ENCODE measurements around the gene ZBTB49.

DNA sequence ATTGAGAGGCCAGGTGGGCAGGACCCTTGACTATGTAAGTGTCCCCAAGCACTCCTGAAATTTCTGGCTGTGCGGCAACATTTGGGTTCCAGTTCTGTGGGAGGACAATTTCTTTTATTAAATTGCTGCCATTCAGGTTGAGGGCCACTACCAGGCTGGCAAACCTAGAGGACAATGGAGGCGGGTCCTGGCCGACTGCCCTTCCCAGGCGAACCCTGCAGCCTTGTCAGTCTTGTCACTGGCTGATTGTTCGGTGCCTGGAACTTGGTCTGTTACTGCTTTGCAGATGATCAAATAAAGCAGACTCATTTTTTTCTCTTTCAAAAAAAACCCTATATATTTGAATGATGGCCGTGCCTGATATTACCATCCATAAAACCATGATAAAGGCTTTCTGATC is 35.4 kb upstream of the ZBTB49 start:
- TF ChIP-seq POLR2A (IDR thresholded peaks at IDR 0.05) (no peak), CTCF (IDR thresholded peaks at IDR 0.05) (no peak), POLR2AphosphoS5 (IDR thresholded peaks at IDR 0.05) (no peak)
